Measurements from ENCODE around the gene AHNAK. TPM values are rescaled to one million over a fixed set of nuclear protein-coding genes. Genes with fewer than 3 reads are reported as not detected.

AHNAK gene
- total RNA-seq, 1 donor from 2014 or later = 809 TPM

DNA sequence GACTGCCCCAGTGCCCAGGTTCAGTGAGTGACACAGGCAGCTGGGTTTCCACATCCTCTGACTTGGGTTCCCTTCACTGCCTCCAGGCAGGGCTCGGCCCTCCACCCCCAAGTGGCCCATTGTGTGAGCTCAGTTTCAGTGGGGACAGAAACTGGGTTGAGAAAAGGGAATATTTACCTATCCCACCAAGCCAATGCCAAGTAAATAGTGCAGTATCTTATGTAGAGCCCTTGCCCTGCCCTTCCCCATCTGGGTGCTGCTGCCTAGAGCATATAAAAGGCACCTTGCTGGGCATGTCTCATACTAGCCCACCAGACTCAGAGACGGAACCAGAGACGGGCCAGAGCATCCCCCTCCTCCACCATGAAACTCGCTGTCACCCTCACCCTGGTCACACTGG, 127.9 kb downstream of the AHNAK start, which contains the start of gene SCGB1A1:
SCGB1A1 (plus strand) TSS at position 301 of the 400 bp plus-strand sequence; CDS start at position 364, 63 bp downstream.
- Histone ChIP-seq H3K4me1 (no peaks in the 10 kb centered on the region), H3K27ac (peak within 1 kb of the TSS; percentile 44), H3K4me3 (no peak within 1 kb of the TSS), H3K9me3 (no peaks in the 10 kb centered on the region), H3K27me3 (ENCODE audit: low read depth) (no peaks in the 10 kb centered on the region), H3K36me3 (no peaks in the 10 kb centered on the region)
- DNase-seq (no peak), ATAC-seq (no peak)
- intact Hi-C loops (cut with DNase I) = no loop called here
- TF ChIP-seq, protein P1, sequence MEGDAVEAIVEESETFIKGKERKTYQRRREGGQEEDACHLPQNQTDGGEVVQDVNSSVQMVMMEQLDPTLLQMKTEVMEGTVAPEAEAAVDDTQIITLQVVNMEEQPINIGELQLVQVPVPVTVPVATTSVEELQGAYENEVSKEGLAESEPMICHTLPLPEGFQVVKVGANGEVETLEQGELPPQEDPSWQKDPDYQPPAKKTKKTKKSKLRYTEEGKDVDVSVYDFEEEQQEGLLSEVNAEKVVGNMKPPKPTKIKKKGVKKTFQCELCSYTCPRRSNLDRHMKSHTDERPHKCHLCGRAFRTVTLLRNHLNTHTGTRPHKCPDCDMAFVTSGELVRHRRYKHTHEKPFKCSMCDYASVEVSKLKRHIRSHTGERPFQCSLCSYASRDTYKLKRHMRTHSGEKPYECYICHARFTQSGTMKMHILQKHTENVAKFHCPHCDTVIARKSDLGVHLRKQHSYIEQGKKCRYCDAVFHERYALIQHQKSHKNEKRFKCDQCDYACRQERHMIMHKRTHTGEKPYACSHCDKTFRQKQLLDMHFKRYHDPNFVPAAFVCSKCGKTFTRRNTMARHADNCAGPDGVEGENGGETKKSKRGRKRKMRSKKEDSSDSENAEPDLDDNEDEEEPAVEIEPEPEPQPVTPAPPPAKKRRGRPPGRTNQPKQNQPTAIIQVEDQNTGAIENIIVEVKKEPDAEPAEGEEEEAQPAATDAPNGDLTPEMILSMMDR (IDR thresholded peaks at IDR 0.05) = no peak

DNA sequence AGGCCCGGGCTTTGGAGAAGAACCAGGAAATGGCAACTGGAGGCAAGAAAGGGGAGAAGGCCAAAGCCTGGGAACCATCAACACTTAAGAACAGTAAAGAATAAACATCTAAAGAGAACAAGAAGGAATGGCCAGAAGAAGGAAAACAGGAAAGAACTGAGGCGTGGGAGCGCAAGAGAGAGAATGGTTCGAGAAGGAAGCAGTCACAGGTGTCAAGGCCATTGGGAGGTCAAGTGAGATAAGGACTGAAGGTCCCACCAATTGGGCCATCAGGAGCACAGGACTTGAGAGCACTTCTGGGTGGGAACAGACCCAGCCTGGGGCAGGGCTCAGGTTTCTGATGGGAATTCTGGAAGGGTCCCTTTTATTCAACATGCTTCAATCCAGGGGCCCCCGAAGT, 128.5 kb downstream of the AHNAK start:
- ATAC-seq (no peak), DNase-seq (no peak)
- Histone ChIP-seq H3K4me3 (no peak overlapping the region), H3K36me3 (no peaks in the 10 kb centered on the region), H3K27me3 (ENCODE audit: low read depth) (no peaks in the 10 kb centered on the region), H3K4me1 (no peaks in the 10 kb centered on the region), H3K27ac (no peak overlapping the region), H3K9me3 (no peaks in the 10 kb centered on the region)
- TF ChIP-seq, protein P1 (IDR thresholded peaks at IDR 0.05) = no peak
- intact Hi-C loops (cut with DNase I) = no loop called here

DNA sequence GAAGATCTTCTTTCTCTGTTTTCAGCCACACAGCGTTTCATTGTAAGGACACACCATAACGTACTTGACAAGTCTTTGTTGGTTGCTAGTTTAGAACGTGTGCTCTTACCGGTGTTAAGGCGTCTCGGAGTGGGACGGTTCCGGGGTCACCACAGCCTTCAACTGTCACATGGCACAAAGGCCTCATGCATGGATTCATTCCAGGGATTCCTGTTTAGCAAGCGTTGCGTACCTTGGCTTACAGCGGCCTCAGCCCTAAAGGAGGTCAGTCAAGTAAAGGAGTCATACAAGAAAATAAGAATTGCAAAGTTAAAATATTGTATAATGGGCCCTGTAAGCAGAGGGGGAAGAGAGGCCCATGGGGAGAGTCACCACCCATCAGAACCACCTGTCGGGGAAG, 130.0 kb downstream of the AHNAK start:
- no peak for DNase-seq
- H3K36me3 ChIP-seq = no peaks in the 10 kb centered on the region
- no peaks in the 10 kb centered on the region for H3K27me3 ChIP-seq (ENCODE audit: low read depth)
- no peaks in the 10 kb centered on the region for H3K4me1 ChIP-seq
- ATAC-seq = no peak
- no peak overlapping the region for H3K4me3 ChIP-seq
- intact Hi-C loops (cut with DNase I) = no loop called here
- TF ChIP-seq, protein P1 (IDR thresholded peaks at IDR 0.05) = no peak
- no peak overlapping the region for H3K27ac ChIP-seq
- no peaks in the 10 kb centered on the region for H3K9me3 ChIP-seq

DNA sequence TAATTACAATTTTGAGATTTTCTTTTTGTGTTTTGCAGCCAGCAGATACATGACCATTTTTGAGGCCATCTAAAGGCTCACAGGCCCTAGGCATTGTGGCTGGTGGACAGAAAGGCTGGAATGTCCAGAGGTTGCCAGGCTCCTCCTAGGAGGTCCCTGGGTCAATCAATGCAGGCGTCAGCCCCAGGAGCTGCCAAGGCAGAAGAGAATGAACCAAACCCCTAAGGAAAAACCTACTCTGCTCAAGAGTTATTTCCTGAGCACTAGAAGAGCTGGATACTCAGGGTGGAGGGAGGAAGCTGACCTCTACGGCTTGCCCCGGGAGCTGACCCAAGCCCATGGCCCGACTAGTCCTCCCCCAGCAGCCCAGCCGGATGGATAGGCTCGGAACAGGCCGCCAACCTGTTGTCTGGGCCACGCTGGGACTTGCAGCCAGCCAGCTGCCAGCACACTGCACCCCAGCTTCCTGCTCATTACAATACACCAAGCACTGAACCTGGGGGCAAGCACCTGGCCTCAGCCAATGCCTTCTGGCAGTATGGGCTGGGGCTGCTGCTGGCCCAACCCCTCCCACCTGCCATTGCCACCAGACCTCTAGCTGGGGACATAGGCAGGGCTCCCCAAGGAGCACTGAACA, 133.4 kb downstream of the AHNAK start:
- no peak overlapping the region for H3K4me3 ChIP-seq
- TF ChIP-seq, protein P1 (IDR thresholded peaks at IDR 0.05) = no peak
- no peak overlapping the region for H3K27ac ChIP-seq
- intact Hi-C loops (cut with DNase I) = no loop called here
- H3K36me3 ChIP-seq = no peaks in the 10 kb centered on the region
- no peaks in the 10 kb centered on the region for H3K9me3 ChIP-seq
- no peak for DNase-seq
- H3K27me3 ChIP-seq (ENCODE audit: low read depth) = no peaks in the 10 kb centered on the region
- no peaks in the 10 kb centered on the region for H3K4me1 ChIP-seq
- ATAC-seq = peak in 1 of 2 donors; percentile 31

DNA sequence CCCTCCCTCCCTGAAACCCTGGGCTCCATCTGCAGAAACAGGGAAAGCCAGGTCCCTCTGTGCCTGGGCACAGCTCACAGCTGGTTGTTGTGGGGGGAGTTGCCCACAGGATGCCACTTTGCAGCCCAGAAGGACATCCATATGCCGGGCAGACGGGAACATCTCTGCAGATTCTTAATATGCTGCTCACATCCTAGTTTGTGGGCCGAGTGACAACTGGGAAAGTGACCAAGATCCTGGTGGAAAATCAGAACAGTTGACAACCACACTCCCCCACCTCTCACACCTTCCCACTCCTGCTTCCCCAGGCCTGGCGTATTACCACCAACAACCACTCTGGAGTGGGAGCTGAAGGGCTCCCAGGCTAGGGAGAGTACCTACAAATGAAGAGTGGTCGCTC, 135.1 kb downstream of the AHNAK start:
- H3K27ac ChIP-seq = no peak overlapping the region
- H3K9me3 ChIP-seq = no peaks in the 10 kb centered on the region
- no peak overlapping the region for H3K4me3 ChIP-seq
- no peaks in the 10 kb centered on the region for H3K36me3 ChIP-seq
- H3K27me3 ChIP-seq (ENCODE audit: low read depth) = no peaks in the 10 kb centered on the region
- intact Hi-C loops (cut with DNase I) = no loop called here
- no peak for ATAC-seq
- no peak for DNase-seq
- no peaks in the 10 kb centered on the region for H3K4me1 ChIP-seq
- TF ChIP-seq, protein P1 (IDR thresholded peaks at IDR 0.05) = no peak

Data from lower lobe of right lung (tissue), 2 donors.